ENCODE results near the gene TRIM54.
"Not testable (repeated sequence)": the region's sequence is repeated elsewhere in the genome, so short reads cannot be mapped to it uniquely, and the experiment has no call there.

The TRIM54 gene

DNA sequence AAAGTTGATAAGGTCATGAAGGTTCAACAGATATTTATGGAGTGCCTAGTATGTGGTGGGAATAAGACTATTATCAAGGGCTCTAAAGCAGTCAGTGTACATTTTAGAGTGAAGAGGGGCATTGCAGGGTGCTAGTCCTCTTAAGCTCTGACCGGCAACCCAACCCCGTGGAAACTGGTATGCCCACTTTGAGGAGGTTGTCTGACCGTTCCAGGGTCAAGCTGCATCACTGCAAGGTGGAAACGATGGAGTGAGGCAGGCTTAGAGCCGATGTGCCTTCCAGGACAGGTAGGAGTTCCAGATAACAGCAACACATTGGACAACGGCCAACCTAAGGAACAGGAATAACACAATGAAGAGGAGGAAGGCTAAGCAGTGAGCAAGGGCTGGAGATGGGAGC is 27.4 kb downstream of the TRIM54 start:
- no peak for DNase-seq (ENCODE audit: extremely low read depth in 1 of 2, low read depth in 1 of 2)

DNA sequence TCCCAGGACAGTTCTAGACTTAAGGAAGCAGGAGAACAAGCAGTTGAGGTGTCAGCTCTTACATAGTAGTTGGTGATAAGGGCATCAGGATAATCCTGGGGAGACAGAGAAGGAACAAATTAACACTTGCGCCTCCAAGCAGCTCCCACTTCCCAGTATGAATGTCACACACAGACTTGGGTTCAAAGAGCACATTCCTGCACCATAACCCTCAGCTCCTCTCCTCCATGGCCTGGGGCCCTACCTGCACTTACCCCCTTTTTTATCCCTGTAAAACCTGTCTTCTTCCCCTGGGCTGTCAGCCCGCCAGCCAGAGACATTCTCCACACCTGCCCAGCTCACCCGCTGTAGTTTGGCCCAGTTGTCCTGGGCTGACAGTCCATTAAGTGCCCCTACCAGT is 29.9 kb downstream of the TRIM54 start:
- no peak for DNase-seq (ENCODE audit: extremely low read depth in 1 of 2, low read depth in 1 of 2)

DNA sequence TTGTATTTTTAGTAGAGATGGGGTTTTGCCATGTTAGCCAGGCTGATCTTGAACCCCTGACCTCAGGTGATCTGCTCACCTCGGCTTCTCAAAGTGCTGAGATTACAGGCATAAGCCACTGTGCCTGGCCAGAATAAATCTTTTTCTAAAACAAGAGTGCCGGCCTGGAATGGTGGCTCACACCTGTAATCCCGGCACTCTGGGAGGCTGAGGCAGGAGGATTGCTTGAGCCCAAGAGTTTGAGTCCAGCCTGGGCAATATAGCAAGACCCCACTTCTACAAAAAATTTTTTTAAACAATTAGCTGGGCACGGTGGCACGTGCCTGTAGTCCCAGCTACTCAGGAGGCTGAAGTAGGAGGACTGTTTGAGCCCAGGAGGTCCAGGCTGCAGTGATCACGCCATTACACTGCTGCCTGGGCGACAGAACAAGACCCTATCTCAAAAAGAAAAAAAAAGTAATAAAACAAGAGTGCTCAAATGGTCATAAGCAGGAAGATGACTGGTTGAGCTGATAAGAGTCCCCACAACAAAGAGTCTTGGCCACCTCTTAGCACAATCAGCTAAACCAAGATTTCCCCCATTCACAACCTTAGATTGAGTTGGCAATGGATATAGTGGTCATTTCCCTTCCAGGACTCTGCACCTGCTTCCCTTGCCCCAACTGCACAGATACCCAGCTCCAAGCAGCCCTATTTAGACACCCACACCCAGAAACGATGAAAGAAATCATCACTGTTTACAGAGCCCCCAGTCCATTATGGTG is 31.8 kb downstream of the TRIM54 start:
- no peak for DNase-seq (ENCODE audit: extremely low read depth in 1 of 2, low read depth in 1 of 2)

DNA sequence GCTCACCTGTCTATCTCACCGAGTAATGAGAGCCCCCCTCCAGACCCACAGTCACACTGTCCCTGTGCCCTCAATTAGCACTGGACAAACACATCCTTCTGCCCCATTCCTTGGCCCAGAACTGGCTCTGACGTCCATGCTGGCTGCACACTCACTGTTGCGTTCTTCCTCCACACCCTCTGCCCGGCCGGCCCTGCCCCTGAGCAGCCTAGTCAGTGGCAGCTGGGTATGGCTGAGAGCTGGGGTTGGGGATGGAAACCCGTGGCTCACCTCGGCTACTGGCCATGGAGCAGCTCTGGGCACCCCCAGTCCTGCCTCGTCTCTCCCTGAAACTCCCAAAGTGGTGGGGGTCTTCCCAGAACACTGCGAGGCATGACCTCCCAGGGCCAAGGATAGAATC is 32.5 kb downstream of the TRIM54 start:
- DNase-seq (ENCODE audit: extremely low read depth in 1 of 2, low read depth in 1 of 2): no peak

DNA sequence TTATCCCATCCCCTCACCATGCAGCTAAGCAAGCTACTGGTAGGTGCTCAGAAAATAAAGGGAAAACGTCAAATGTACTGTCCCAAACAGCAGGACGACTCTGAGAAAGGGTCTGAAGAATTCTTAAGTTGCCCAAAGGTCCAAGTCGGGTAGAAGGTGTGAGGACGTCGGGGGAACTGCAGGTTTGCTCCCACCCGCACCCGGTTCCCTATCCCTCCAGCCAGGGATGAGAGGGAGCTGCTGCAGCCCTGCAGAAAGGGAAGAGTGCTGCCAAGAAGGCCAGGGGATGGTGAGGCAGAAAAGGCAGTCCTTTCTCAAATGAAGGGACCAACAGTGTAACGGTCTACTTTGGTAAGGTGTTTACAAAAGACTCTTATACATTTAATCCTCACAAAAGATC is 32.9 kb downstream of the TRIM54 start:
- no peak for DNase-seq (ENCODE audit: extremely low read depth in 1 of 2, low read depth in 1 of 2)

DNA sequence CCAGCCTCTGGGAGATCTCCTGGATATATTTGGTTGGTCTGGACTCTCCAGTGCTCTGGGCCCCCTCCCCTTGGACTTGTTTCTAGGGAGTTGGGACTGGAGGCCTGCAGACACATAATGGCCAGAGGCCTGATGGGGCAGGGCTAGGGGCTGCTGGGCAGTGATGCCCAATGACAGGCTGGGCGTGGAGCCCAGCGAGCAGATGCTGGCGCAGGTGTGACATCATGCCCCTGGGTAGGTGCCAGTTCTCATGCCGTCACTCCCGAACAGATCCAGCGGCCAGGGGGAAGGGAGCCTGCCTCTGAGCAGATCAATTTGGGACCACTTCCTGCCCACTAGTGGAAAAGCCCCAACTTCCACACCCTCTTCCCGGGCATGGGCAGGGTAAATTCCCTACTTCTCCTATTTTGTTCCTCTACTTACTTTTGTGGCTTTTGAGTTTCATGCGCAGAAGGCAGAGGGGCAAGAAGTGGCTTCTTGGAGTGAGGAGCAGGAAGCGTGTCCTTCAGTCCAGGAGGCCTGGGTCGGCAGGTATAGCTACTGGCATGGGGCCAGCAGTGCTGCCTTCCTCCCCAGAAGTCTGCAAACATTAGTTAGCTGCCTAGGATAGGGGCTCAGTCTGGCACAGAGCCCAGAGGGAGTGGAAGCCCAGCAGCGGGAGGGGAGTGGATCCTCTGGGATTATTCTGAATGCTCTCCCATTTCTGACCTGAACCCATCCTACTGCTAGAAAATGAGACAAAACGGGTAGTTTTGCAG is 34.6 kb downstream of the TRIM54 start:
- no peak for DNase-seq (ENCODE audit: extremely low read depth in 1 of 2, low read depth in 1 of 2)

DNA sequence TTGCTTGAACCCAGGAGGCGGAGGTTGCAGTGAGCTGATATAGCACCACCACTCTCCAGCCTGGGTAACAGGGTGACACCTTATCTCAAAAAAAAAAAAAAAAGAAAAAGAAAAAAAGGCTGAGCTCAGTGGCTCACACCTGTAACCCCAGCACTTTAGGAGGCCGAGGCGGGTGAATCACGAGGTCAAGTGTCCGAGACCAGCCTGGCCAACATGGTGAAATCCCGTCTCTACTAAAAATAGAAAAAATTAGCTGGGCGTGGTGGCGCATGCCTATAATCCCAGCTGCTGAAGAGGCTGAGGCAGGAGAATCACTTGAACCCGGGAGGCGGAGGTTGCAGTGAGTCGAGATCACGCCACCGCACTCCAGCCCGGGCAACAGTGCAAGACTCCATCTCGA is 37.6 kb downstream of the TRIM54 start:
- DNase-seq (ENCODE audit: extremely low read depth in 1 of 2, low read depth in 1 of 2): not testable (repeated sequence)

DNA sequence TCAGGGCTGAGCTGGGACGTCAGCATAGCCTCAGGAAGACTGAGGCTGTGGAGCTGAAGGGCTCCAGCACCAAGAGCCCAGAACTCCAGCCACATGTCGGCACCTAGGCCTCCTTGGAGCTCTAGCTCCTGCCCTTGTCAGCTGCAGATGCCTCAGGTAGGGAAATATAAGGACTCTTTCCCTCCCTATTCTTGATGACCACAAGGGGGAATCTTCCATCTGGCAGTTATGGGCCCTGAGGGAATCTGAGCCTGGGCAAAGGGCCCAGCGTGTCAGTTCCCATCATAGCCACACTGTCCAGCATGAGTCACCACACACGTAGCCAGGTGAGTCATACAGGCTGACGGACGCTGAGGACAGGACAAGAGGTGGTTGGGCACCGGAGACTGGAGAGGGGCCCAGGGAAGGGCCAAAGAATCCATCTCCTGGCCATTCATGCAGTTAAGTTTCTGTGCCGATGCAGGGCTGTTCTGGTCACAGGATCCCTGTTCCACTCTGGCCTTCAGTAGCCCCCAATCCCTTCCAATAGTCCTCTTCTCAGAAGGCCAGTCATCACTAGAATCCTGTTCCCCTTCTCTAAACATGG is 38.8 kb downstream of the TRIM54 start:
- no peak for DNase-seq (ENCODE audit: extremely low read depth in 1 of 2, low read depth in 1 of 2)

DNA sequence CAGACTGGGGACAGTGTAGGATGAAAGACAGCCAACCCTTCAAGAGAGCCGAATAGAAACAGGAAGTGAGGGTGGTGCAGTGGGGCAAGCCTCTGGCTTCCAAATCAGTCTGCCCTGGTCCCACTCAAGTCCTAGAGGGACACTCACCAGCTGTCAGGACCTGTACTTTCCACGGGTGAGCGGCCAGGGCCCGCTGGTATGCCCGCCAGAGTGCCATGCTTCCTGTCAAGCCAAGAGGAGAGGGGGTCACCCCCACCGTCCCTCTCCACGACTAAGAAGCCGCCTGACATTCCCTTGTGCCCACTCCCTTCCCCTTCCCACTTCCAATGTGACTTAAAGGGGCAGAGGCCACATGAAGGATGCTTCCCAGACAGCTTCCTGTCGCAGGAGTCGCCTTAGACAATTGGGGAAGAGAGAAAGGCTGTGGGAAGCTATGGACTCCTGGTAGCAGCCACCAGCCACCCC is 40.1 kb downstream of the TRIM54 start:
- no peak for DNase-seq (ENCODE audit: extremely low read depth in 1 of 2, low read depth in 1 of 2)

DNA sequence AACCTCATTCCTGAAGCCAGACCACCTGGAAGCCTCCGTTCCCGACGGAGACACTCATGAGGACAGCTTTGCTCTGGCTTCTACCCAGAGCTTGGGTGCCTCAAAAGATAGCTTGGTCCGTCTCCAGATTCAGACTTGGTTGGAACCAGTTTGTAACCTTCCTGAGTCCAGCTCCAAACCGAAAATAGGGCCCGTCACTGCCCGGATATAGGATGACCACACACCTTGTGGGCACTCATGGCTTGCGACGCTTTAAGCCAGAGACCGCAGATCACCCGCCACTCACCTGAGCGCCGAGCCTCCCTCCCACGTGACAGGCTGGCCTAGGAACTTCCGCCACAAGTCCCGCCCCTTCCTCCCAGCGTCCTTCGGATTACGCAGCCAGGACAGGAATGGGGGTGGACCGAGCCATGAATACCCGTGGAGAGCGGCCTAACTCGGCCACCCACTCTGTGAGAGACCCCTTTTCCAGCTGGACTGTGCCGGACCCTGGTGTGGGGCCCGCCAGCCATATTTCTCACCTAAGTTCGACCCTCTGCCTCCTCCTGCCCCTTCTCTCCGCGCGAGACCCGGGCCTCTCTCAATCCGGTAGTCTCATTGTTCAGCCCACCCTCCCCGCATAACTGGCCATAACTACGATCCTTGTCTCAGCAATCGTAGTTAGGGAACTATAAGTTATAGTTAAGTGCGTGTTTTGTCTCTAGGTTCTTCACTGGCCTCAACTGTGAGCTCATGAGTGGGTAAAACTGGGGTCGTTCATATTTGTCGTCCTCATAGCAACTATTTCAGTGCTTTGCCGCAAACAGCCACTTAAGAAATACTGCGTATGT is 40.8 kb downstream of the TRIM54 start, which contains the start of gene MPV17:
Gene MPV17 (minus strand): TSS at position 332 of the 830 bp plus-strand sequence. CDS start 580 bp downstream, outside the sequence.
- peak; percentile 70 to 89 for DNase-seq (ENCODE audit: extremely low read depth in 1 of 2, low read depth in 1 of 2)

DNA sequence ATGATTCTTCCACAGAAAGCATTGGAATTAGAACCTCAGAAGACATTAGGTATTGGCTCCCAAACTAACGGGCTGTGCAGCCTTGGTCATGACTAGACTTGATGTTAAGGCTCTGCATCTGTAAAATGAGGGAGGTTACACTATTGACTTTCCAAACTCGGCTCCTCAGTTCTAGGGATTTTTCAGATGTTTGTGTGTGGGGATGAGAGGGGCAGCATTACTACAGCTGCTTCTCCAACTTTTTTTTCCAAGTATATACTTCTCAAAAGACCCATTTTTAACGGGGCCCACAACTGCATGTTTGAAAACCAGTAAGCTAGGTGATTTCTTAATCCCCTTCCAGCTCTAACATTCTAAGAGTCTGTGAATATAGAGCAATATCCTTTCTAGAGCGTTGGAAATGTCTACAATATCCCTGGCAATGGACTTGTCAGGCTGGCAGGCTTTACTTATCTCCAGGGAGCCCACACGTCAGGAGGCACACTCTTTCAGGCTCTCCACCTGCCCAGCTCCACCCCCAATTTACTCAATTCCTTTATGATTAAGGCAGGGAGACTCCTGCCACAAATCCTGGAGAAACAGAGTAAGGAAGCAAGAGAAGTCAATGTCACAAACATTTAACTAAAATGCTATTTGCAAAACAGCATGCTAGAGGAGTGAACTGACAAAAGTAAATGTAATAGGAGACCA is 41.5 kb downstream of the TRIM54 start:
- DNase-seq (ENCODE audit: extremely low read depth in 1 of 2, low read depth in 1 of 2): no peak

DNA sequence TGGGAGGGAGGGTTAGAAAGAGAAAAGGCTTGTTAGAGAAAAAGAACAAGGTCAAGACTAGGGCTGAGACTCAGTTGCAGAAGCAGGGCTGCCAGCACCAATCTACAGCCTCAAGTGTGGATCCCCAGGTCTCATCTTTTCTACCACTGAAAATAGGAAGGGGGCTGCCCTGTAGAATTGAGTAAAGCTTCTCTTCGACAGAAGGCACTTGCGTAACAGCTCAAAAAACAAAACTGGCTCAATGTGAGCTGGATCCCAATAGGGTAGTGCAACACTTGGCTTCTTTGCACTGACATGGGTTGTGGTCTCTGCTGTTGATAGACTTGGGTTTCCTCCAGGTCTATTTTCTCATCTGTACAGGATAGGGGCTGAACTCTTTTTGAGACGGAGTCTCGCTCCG is 42.5 kb downstream of the TRIM54 start:
- no peak for DNase-seq (ENCODE audit: extremely low read depth in 1 of 2, low read depth in 1 of 2)

DNA sequence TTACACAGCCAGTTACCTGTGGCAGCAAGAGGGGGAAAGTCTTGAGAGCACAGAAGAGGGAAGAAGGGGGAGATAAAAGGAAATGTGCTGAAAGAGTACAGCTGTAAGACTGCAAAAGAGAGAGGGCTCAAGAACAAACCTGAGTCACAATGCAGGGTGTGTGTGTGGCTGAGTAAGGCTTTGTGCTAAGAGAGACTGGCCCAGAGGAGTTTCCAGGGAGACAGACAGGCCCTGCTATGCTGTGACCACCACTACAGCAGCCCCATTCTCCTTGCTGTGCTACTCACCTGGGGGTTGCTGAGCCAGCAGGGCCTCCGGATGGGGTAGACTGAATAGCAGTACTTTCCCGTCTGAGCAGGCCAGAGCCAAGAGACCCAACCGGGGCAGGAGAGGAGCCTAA is 53.1 kb downstream of the TRIM54 start:
- no peak for DNase-seq (ENCODE audit: extremely low read depth in 1 of 2, low read depth in 1 of 2)

DNA sequence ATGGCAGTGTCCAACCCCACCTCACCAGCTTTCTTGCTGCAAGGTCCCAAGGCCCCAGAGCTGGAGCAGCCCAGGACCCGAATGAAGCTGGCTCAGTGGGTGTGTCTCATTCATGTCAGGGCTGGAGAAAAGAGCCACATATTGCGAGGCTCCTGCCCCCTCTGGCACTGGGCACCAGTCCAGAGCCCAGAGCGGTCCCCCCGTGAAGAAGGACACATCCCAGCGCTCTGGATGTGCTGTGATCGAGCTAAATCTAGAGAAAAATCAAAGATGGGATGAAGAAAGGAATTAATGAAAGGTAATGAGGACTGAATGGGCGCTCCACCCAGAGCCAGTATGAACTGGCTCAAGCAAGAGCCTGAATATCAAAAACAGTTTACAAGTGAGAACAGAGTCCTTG is 53.9 kb downstream of the TRIM54 start:
- DNase-seq (ENCODE audit: extremely low read depth in 1 of 2, low read depth in 1 of 2): no peak

DNA sequence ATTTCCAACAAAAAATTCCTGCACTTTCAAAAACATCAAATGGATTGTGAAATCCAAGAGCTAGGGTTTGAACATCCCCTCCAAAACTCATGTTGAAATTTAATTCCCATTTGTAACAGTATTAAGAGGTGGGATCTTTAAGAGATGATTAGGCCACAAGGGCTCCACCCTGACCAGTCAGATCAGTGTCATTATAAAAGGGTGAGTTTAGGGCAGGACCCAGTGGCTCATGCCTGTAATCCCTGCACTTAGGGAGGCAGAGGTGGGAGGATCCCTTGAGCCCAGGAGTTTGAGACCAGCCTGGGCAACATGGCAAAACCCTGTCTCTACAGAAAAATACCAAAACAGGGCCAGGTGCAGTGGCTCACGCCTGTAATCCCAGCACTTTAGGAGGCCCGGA is 65.4 kb downstream of the TRIM54 start:
- DNase-seq (ENCODE audit: extremely low read depth in 1 of 2, low read depth in 1 of 2): no peak

DNA sequence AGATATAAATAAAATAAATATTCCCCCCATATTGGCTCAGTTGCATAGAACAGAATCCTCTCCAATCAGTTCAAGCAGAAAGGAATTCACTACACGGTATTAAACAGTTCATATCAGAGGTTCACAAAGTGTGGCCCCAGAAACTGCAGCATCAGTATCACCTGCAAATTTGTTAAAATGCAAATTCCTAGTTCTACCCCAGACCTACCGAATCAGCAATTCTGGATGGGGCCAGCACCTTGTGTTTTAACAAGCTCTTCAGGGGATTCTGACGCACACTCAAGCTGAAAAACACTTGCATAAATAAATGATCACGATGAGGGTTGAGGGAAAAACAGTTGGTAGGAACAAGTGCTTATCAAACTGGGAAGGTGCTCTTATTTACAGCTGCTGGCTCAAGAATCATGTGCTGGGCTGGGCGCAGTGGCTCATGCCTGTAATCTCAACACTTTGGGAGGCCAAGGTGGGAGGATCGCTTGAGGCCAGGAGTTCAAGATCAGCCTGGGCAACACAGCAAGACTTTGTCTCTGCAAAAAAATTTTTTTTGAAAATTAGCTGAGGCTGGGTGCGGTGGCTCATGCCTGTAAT is 68.0 kb downstream of the TRIM54 start:
- DNase-seq (ENCODE audit: extremely low read depth in 1 of 2, low read depth in 1 of 2): no peak

DNA sequence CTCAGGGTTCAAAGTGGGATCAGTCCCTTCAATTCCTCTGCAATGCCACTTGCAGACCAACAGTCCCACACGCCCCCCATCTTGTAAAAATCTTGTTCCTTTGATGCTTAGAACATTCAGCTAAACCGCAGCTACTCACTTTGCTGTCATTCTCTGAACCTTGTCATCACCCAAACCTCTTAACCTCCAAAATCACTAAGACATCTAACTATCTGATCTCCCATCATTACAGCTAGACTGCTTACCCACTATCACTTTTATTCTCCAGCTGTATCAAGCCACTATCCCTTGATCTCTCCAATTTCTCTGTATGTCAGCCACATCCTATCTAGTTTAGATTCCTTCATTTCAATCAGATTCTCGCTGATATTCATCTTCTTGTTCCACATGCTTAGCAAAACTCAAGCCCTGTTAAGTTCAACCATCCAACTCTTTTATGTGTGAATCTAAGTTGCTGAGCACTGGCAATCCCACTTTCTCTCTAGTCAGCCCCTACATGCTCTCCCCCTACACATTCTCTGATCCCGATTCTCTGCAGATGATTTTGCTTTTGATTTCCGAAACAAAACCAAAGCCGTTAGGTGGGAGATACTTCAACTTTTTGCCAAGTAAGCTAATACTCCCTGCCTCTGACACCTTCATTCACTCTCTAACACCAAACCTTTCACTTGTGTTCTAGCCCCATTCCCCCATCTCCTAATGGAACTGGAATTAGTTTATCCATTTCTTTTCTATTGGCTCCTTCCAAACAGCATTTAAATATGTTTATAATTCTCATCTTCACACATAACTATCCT is 69.8 kb downstream of the TRIM54 start:
- no peak for DNase-seq (ENCODE audit: extremely low read depth in 1 of 2, low read depth in 1 of 2)

DNA sequence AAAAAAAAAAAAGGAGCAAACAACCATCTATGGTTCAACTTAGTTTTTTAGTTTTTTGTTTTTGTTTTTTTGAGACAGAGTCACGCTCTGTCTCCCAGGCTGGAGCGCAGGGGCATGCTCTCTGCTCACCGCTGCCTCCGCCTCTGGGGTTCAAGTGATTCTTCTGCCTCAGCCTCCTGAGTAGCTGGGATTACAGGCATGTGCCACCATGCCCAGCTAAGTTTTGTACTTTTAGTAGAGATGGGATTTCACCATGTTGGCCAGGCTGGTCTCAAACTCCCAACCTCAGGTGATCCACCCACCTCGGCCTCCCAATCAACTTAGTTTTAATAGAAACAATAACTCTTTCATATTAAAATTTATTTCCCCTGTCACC is 71.1 kb downstream of the TRIM54 start:
- DNase-seq (ENCODE audit: extremely low read depth in 1 of 2, low read depth in 1 of 2): not testable (repeated sequence)
